ENCODE measurements around the gene VPS45.

VPS45 gene

DNA sequence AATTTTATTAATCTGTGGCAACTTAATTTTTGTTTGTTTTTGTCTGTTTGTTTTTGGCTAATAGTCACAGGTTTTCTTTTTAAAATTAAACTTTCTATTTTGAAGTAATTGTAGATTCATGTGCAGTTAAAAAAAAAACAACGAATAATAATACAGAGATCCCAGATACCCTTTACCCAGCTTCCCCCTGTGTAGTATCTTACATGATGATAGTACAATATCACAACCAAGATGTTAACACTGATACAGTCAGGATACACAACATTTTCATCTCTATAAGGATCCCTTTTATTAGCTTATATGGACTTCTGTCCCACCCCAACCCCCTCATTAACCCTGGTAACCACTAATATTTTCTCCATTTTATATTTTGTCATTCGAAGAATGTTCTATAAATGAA lies 5.9 kb downstream of the VPS45 start:
- DNase-seq = no peak

DNA sequence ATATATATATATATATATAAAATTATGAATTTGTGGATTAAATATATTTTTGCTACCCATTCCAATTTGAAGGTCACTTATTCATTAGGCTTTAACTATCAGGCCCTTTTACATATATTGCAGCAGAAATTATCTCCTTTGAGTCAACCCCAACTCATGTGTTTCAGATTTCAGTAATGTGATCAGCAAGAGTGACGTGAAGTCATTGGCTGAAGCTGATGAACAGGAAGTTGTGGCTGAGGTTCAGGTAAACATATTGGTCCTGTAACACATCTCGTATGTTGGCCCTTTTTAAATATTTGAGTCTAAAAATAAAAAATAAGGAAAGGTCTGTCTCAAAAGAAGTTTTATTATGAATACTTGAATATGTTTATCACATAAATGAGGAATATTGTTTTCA lies 8.5 kb downstream of the VPS45 start:
- DNase-seq = no peak

DNA sequence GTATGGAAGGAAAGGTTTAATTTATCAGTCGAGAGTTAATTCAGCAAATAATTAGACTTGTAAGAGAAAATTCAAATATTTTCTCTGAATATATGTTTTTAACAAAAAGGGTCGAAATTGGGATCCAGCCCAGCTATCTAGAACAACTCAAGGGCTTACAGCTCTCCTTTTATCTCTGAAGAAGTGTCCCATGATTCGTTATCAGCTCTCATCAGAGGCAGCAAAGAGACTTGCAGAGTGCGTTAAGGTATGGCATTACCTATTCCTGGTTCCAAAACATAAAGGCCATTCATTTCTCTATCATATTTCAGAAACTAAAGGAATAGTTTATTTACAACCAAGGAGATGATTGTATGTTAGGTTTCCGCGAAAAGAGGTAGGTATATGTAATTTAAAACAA lies 9.4 kb downstream of the VPS45 start:
- no peak for DNase-seq

DNA sequence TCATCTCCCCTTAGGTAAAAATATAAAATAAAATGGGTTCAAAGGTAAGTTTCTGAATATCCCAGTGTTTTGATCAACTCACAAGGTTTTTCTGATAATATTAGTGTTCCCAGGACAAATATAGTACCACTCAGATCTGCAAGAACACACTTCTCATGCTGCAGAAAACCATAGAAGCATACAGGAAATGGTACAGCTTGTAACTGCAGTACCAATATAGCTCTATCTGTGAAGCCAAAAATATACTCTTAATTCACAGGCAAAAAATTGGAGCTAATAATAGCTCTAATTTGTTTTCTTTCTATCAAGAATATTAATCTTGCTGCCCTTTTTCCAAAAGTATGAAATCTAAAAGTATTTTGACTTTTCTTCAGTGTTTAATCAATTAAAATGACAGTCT lies 13.2 kb downstream of the VPS45 start:
- DNase-seq = no peak

DNA sequence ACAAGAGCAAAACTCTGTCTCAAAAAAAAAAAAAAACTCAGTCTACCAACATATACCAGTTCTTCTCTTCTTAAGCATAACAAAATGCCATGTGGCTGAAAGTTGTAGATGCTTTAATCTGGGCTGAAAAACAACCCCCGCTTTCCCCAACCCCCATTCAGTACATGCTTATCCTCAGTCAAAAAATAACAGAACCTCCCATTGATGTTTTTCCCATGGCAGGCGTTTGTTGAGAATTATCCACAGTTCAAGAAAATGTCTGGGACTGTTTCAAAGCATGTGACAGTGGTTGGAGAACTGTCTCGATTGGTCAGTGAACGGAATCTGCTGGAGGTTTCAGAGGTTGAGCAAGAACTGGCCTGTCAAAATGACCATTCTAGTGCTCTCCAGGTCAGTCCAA lies 14.9 kb downstream of the VPS45 start:
- DNase-seq = no peak

DNA sequence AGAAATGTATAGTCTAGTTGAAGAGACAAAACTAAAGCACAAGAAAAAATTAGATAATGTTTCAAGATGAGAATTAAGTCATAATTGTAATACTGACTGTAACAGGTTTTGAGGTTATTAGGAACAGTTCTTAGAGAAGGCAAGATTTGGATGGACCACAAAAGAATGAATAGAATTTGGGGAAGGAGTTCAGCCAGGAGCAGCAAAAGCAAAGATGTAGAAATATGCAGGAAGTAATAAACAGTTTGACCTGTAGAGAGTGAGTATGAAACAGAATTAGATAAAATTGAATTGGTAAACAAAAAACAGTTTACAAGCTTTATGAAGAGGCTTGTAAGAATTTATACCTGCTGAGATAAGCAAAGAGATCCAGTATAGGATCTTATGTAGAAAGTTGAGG lies 16.3 kb downstream of the VPS45 start:
- DNase-seq = no peak

DNA sequence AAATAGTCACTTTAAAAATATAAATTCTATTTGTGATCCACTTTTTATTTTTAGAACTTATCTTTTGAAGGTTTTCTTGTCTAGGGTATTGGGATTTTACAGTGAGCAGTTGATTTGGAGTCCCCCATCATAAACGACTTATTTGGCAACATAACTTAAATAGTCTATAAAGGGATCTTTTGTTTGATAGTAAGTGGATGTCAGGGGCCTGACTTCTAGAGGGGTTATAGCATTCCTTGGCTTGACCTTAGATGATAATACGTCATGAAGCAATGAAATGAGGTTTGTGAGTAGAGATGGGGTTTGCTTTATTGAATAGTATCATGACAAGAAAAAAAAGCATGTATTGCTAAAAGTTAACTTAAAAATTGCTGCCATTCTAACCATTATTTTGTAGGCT lies 17.8 kb downstream of the VPS45 start:
- DNase-seq = no peak

DNA sequence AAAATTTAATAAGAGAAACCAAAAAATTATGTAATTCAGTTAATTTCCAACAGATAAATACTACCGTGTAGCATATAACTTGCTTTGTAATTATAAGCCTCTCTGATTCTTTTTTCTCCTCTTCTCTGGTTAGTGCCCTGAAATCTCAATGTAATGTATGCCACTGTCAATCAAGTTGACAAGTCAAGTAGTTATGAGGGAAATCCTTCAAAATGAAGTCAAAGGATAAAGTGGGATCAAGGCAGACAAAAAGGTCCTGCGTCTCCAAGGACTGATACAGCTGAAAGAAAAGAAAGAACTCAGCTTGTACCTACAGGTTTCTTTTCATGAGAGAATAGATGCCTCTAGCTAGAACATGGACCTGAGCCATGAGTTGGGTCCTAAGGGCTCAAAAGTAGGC lies 19.8 kb downstream of the VPS45 start:
- no peak for DNase-seq

DNA sequence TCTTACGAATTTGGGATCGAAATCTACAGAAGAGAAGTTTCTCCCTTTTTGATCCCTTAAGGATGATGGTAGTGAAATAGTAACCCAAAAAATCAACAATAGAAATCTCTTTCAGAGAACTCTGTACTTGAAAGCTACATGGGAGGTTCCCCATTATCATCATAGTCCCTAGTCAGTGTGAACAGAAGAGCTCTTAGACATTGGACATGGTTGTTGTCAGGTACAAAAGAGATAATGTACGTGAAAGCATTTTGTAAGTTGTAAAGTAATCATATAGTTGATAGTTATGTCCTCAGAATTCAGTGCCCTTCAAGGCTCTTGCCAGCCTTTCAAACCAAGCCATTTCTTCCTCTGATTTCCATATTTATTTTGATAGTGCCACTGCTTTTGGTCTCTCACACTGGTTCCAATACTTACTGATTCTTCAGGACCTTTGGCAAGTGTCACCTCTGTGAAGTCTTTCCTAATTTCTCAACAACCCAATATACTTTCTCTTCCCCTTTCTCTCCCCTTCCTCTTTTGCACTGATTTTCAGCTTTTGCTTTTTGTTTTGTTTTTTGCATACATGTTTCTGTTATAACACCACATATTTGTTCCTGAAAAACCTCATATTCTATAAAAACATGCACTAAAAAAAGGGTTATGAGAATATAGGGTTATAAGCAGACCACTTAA lies 22.4 kb downstream of the VPS45 start:
- no peak for DNase-seq

DNA sequence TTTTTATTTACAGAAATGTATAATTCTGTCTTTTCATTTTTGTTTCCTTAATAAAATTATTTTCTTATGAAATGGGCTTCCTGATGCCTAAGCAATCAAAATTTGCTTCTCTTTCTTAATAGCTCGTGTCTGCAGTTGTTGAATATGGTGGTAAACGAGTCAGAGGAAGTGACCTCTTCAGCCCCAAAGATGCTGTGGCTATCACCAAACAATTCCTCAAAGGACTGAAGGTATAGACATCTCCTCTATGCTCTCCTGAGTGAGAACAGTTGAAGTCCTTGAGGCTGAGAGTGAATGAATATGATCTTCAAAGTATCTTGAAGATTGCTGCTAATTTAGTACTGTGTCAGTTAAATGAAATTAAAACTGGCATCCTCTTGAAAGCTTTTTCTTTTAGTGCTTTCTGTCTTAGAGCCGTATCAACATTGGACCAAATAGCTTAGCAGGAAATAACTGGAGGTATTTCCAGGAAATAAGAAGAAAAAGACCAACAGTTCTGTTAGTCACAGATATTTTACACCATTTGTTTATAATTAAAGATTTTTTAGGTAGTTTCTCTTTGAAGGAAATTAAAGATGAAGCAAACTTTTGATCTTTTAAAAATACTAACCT lies 24.7 kb downstream of the VPS45 start:
- peak; percentile 6 for DNase-seq

DNA sequence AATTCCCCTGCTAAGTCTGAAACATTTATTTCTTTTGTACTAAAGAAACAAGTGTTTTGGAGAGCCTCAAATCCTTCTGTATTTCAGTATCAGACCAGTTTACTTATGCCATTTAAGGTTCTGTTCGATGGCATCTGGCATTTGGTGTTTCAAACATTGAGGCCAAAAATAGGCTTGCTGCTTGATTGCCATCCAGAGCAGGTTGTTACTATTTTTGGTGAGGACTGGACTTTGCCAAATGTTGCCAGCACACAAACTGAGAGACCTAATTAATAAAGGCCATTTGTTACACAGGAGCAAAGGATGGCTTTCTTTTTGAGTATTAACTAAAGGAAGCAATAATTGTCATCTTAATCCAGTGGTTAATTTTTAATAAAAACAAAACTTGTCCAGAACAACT lies 26.2 kb downstream of the VPS45 start:
- no peak for DNase-seq

DNA sequence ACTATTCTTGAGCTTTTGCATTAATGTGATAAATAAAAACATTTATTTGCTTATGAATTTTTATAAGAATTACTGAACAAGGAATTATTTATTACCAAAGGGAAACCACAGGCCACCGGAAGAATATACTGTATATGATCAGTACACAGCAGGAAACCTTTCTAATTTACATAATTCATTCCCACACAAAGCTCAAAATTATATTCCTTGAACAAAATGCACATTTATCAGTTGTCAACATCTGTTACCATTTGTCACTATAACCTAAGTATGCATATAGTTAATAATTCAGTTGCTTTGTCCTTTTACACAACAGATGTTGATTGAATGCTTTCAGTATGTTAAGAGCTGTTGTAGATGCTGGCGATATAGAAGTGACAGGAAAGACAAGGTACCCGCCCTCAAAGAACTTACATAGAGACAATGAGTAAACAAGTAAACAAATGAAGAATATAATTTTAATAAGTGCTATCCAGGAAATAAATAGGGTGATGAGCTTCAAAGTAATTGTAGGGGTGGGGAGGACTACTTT lies 27.2 kb downstream of the VPS45 start:
- DNase-seq = no peak

DNA sequence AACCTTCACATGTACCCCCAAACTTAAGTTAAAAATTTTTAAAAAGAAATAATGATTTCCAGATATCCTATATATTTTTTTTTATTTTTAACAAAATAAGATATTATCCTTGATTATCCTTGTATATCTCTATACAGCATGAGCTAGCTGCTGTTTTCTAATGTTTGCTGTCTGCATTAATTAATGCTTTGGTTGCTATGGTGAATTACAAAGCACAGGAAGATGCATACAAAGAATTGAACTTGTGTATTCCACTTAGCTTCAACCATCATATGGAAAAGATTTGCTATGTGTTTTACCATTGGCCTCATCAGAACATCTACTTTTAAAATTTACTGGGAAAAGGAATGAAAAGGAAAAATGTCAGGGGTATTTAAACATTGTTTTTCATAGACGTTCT lies 35.4 kb downstream of the VPS45 start:
- DNase-seq = no peak

DNA sequence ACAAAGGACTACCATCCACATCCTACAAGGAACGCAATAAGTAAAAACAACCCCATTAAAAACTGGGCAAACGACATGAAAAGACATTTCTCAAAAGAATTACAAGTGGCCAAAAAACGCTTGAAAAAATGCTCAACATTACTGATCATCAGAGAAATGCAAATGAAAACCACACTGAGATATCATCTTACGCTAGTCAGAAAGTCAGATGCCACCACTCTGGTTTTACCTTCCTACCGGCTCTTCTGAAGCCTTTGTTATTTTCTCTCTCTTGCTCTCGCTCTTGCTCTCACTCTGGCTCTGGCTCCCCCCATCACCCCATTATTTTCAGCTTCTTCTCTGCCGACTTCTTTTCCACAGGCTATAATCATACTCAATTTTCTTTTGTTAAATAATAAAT lies 38.8 kb downstream of the VPS45 start:
- no peak for DNase-seq

DNA sequence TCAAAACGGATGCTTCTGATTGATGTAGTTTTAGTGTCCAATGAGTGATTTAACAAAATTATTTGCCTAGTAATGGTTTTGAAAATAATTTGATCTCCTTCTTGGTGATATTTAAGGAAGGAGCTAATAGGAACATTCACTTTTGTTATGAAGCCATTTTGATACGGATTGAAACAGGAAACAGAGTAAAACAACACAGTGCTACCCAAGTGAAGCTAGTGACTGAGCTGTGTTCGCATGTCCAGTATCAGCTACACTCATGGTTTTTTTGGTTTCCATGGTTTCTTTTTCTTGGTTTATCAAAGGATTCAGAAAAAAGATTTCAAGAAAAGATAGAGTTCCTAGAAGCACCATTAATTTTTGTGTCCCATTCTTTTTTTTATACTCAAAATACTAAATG lies 42.0 kb downstream of the VPS45 start:
- no peak for DNase-seq

DNA sequence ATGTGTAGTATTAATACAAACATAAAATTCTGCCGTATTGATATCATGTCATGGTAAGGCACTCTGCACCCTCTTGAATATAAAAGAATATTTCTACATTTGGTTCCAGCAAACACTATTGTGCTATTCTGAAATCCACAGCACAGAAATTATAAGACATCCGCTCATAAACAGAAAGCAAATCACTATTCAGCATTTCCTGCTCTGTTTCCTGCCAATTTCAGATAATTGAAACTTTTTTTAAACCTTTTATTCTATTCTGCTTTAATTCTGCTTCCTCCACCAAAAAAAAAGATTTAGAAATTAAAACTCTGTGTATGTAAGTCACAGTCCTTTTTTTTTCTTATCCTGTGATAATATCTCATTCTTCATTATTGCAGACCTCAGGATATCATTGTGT lies 42.5 kb downstream of the VPS45 start:
- no peak for DNase-seq

DNA sequence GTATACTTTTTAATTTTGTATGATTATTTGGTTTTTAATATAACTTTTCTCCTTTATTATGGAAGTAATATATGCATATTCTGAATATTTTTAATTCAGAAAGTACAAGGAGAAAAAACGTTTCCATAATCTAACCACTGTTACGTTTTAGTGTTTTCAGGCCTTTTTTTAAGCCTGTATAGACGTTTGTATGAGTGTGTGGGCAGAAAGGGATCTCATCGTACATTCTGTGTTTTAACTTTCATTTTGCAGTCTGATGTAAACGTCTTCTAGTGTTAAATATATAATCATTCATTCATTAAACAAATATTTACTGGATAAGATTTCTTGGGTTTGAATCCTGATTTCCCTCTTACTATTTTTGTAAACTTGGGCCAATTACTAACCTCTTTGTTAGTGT lies 44.1 kb downstream of the VPS45 start:
- no peak for DNase-seq

DNA sequence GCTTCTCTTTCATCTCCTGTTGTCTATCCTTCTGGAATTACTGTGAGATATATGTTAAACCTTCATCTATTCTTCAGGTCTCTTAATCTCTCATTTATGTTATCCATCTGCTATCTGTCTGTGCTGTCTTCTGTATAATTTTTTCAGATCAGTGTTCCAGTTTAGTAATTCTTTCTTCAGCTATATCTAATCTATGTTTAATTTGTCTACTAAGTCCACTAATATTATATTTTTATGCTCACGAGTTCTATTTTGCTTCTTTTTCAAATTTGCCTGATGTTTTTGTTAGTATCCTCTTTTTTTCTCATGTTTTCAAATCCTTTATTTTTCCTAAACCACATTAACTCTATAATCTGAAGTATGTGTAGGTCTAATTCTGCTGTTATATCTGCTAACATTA lies 47.5 kb downstream of the VPS45 start:
- DNase-seq = no peak

DNA sequence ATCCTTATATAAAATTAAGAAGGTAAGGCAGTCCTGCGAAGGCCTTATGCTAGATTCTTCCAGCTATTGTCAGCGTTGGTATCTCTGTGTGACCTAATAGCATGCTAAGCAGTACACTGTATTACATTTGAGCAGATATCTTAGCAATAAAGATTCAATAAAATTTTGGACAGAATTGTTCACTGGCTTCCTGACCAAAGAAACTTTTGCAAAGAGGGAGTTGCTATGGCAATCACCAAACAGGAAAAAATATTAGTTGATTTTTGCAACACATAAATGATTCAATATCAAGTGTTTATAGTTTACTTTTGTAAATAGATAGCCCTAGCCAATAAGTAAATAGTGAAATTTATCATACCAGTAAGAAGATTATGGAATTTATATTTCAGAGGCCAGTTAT lies 51.1 kb downstream of the VPS45 start:
- DNase-seq = no peak

DNA sequence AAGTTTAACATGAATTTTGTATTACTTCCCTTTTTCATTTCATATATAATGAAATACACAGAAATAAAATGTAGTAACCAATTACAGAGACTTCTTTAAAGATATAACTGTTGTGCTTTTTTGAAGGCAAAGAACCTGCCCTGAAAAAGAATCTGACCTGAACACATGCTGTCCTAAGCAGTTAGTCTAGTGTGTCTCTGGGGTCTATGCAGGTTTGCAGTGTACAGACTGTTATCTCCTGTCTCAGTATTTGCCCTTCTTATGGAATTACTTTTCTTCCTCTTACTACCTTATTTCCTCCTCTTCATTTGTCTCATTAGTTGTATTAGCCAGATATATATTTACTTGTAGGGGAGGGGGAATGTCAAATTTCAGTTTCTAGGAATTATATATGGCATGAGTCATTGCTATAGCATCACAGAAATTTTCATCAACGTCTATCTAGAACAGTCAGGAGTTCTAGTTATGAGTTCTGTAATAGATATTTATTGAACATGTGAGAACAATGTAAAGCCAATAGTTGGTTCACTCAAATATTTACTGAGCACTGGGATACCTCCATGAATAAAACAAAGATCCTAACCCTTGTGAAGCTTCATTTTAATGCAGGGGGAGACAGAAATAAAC lies 53.8 kb downstream of the VPS45 start:
- peak; percentile 47 for DNase-seq

DNA sequence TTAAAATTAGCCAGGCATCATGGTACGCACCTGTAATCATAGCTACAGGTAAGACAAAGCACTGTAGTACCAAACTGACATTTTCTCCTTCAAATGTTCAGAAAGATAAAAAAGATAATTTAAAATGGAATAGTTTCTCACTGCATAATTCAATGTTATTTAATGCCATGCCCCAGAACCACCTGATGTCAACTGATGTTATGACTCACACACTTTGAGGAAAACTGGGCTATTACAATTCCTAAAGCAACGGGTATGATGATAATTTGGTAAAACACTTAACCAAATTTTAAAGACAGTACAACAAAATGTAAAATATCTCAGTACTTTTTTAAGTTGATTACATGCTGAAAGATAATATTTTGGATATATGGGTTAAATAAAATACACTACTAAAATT lies 59.2 kb downstream of the VPS45 start:
- DNase-seq = peak; percentile 9

DNA sequence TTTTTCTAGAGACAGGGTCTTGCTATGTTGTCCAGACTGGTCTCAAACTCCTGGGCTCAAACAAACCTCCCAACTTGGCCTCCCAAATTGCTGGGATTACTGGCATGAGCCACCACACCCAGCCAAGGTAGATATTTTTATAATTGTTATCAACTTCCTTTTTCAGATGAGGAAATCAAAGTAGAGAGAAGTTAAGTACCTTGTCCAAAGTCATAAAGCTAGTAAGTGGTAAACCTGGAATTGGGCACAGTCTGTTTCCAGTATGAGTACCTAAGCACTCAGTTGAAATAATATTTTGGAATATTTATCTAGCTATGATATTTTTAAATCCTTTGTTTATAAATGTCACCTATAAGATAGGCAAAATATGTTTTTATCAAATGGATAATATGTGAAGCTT lies 59.9 kb downstream of the VPS45 start:
- no peak for DNase-seq

DNA sequence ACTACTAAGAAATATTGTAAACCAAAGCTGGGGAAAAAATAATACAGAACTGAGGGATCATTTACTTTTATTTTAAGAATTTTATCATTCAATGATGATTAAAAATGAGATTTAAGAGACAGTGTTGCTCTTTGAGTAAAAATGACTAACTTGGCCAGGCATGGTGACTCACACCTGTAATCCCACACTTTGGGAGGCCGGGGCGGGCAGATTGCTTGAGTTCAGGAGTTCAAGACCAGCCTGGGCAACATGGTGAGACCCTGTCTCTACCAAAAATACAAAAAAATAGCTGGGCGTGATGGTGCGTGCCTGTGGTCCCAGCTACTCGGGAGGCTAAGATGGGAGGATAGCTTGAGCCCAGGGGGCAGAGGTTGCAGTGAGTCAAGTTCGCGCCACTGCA lies 60.3 kb downstream of the VPS45 start:
- peak; percentile 14 for DNase-seq

DNA sequence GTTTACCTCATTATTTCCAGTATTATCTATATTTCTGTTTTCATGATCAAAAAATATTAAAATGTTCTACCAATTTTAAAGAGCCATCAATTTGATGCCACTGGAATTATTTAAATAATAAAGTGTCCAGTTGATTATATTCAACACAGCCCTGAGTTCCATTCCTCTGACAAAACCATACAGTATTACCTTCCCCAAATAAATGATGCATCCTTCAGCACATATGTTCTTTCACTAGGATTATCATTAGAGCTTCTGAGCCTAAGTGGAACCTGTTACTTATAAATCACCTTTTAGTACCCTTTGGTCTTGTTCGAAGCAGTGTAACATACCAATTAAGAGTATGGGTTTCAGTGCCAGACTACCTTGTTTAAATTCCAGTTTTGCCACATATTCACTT lies 64.8 kb downstream of the VPS45 start:
- no peak for DNase-seq

DNA sequence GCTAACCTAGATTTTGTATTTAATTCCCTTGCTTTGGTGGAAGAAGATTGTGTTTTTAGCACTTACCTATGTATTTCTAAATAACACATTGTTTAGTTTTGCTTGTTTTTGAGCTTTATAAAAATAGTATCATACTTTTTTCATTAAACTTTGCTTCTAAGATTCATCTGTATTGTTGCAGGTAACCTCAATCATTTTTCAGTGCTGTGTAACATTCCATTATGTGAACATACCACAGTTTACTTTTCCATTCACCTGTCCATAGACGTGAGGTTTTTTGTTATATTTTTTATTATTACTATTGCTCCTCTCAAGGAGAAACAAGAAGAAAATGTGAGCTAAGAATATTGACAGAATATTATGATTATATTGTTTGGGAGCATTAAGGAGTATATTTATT lies 67.0 kb downstream of the VPS45 start:
- DNase-seq = no peak

Data from EL (cell line).